Activated T-cell treated with anti-CD3 and anti-CD28 coated beads, Interleukin-2, amount 50 U/mL, for 48 hours (primary cell): Measurements from ENCODE around the gene ASCC3.
"Not testable (repeated sequence)": the region's sequence is repeated elsewhere in the genome, so short reads cannot be mapped to it uniquely, and the experiment has no call there.

Experiments used
- DNase-seq, 2 experiments: peaks; one replicate each; pipeline ENCODE4 v3.0.0-alpha.2; 2020

The ASCC3 gene

GRCh38 chr6:100657678-100658330 lies 223.3 kb downstream of the ASCC3 start:
- DNase-seq, result no peak

GRCh38 chr6:100641147-100641546 lies 240.0 kb downstream of the ASCC3 start:
- not testable (repeated sequence) for DNase-seq

GRCh38 chr6:100633096-100633777 lies 247.9 kb downstream of the ASCC3 start:
- DNase-seq, result no peak

- no peak for DNase-seq
Observed at GRCh38 chr6:100630536-100630935, 250.6 kb downstream of the ASCC3 start.

GRCh38 chr6:100627911-100628758 lies 253.0 kb downstream of the ASCC3 start:
- no peak for DNase-seq

- DNase-seq, result no peak
Observed at GRCh38 chr6:100626721-100627120, 254.4 kb downstream of the ASCC3 start.

- DNase-seq, result no peak
Observed at GRCh38 chr6:100622907-100623692, 258.0 kb downstream of the ASCC3 start.

GRCh38 chr6:100620085-100620840 lies 260.9 kb downstream of the ASCC3 start:
- no peak for DNase-seq

- no peak for DNase-seq
Observed at GRCh38 chr6:100618351-100618671, 262.8 kb downstream of the ASCC3 start.

- no peak for DNase-seq
Observed at GRCh38 chr6:100617633-100618350, 263.3 kb downstream of the ASCC3 start.

GRCh38 chr6:100614933-100615332 lies 266.2 kb downstream of the ASCC3 start:
- no peak for DNase-seq

- DNase-seq, result no peak
Observed at GRCh38 chr6:100614386-100614785, 266.7 kb downstream of the ASCC3 start.

- DNase-seq, result no peak
Observed at GRCh38 chr6:100613656-100614055, 267.5 kb downstream of the ASCC3 start.

GRCh38 chr6:100612094-100612493 lies 269.0 kb downstream of the ASCC3 start:
- no peak for DNase-seq

- no peak for DNase-seq
Observed at GRCh38 chr6:100599088-100599770, 281.9 kb downstream of the ASCC3 start.

GRCh38 chr6:100595456-100595855 lies 285.7 kb downstream of the ASCC3 start:
- DNase-seq, result no peak

- DNase-seq, result no peak
Observed at GRCh38 chr6:100593522-100593921, 287.6 kb downstream of the ASCC3 start.

GRCh38 chr6:100592929-100593328 lies 288.2 kb downstream of the ASCC3 start:
- no peak for DNase-seq

- DNase-seq, result no peak
Observed at GRCh38 chr6:100577425-100577824, 303.7 kb downstream of the ASCC3 start.

- no peak for DNase-seq
Observed at GRCh38 chr6:100575921-100576320, 305.2 kb downstream of the ASCC3 start.

- DNase-seq, result no peak
Observed at GRCh38 chr6:100574836-100575235, 306.3 kb downstream of the ASCC3 start.
